Adipocyte (in vitro differentiated cells): Measurements from ENCODE around the gene LRGUK.
"Not testable (repeated sequence)": the region's sequence is repeated elsewhere in the genome, so short reads cannot be mapped to it uniquely, and the experiment has no call there.

Experiments used
- DNase-seq: peaks from one replicate; pipeline ENCODE4 v3.0.0-alpha.2; 2015; ENCODE audit warnings: low read depth
- H3K27me3 ChIP-seq: replicated peaks from 2 replicates; pipeline ENCODE4 v1.7.0; 2013; ENCODE audit warnings: mild to moderate bottlenecking, low read length, moderate library complexity; ENCODE audit not compliant: control insufficient read depth, insufficient read depth
- H3K36me3 ChIP-seq: 2 replicates; pipeline ENCODE4 v1.7.0; 2013; ENCODE audit warnings: low read length, mild to moderate bottlenecking, moderate library complexity; ENCODE audit not compliant: control insufficient read depth, insufficient read depth, severe bottlenecking
- H3K4me1 ChIP-seq: 2 replicates; pipeline ENCODE4 v1.7.0; 2013; ENCODE audit warnings: mild to moderate bottlenecking, low read length, moderate library complexity; ENCODE audit not compliant: control insufficient read depth, insufficient read depth
- H3K4me3 ChIP-seq: 2 replicates; pipeline ENCODE4 v1.7.0; 2013; ENCODE audit warnings: mild to moderate bottlenecking, low read length, moderate library complexity
- H3K9ac ChIP-seq: 2 replicates; pipeline ENCODE4 v1.7.0; 2013; ENCODE audit warnings: mild to moderate bottlenecking, low read length, moderate library complexity
- H3K9me3 ChIP-seq: 2 replicates; pipeline ENCODE4 v1.7.0; 2013; ENCODE audit warnings: mild to moderate bottlenecking, low read length, moderate library complexity; ENCODE audit not compliant: control insufficient read depth

The LRGUK gene

GRCh38 chr7:134210227-134210626 is 83.1 kb downstream of the LRGUK start:
- no peak overlapping the region for H3K9ac ChIP-seq
- H3K4me1 ChIP-seq: peaks cover 2% of the 10 kb centered on the region
- peaks cover 21% of the 10 kb centered on the region for H3K27me3 ChIP-seq
- H3K4me3 ChIP-seq: no peak overlapping the region
- no peak for DNase-seq
- H3K36me3 ChIP-seq: no peaks in the 10 kb centered on the region
- H3K9me3 ChIP-seq: no peaks in the 10 kb centered on the region

GRCh38 chr7:134210976-134211663 is 84.0 kb downstream of the LRGUK start:
- Histone ChIP-seq H3K36me3 (no peaks in the 10 kb centered on the region), H3K9ac (no peak overlapping the region), H3K27me3 (peaks cover 21% of the 10 kb centered on the region), H3K4me1 (peaks cover 2% of the 10 kb centered on the region), H3K9me3 (no peaks in the 10 kb centered on the region), H3K4me3 (no peak overlapping the region)
- no peak for DNase-seq

GRCh38 chr7:134211817-134212216 is 84.7 kb downstream of the LRGUK start:
- H3K4me3 ChIP-seq: no peak overlapping the region
- no peaks in the 10 kb centered on the region for H3K9me3 ChIP-seq
- no peaks in the 10 kb centered on the region for H3K36me3 ChIP-seq
- H3K9ac ChIP-seq: no peak overlapping the region
- DNase-seq: no peak
- peaks cover 21% of the 10 kb centered on the region for H3K27me3 ChIP-seq
- H3K4me1 ChIP-seq: peaks cover 2% of the 10 kb centered on the region

DNA sequence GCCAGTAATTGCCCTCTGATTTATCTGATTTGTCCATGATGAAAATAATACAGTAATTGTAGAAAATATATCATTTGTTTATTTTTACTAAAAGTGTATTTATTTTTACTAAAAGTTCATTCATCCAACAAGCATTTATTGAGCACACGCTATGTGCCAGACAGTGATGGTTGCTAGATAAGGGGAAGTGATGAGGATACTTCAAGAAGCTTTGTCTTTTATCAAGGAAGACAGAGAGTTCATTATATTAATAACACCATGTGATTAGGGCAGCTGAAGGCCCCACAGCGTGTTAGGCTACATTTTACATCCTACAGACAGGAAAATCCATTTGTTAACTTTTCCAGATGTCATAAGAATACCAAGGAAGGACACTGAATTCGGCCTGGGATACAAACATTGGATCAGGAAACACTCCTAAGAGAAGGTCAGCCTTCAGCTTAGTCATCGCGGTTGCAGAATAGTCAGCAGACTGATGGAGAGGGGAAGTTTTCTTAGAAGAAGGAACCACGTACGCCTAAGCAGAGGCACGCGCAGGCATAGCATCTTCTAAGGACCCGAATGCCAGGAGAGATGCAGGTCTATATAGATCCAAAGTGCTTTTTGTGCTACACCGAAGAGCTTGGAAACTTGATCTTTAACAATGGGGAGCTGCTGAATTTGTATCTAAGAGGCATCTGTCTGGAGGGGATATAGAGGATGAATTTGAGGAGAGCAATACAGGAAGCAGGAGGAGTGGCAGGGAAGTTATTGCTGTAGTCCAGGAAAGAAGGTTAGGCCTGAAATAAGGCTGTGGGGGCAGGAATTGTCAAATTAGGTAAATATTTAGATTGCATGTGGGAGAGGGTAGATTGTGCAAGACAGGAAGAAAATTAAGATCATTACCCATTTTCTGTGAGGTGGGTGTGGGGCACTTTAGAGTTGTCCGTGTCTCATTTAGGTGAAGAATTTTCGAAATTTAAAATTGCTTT is 85.7 kb downstream of the LRGUK start:
- DNase-seq: no peak
- Histone ChIP-seq H3K27me3 (peaks cover 19% of the 10 kb centered on the region), H3K9ac (no peak overlapping the region), H3K36me3 (no peaks in the 10 kb centered on the region), H3K4me1 (peaks cover 2% of the 10 kb centered on the region), H3K9me3 (no peaks in the 10 kb centered on the region), H3K4me3 (no peak overlapping the region)

DNA sequence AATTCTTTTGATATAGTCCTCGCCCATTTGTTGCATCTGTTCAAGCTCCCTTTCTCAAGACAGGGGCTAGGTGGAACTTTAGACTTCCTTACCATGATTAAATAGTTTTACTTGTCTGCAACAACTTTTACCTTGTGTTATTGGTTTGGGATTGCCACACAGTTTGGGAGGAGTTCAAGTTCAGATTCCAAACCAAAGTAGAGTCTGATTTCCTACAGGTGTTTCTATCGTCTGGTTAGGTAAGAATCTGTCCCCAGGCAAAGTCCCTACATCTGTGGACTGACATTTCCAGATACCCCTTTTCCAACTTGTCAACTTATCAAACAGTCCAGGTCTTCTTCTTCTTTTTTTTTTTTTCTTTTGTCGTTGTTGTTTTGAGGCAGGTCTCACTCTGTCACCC is 93.1 kb downstream of the LRGUK start:
- Histone ChIP-seq H3K36me3 (no peaks in the 10 kb centered on the region), H3K9me3 (no peaks in the 10 kb centered on the region), H3K4me3 (no peak overlapping the region), H3K4me1 (no peaks in the 10 kb centered on the region), H3K9ac (no peak overlapping the region), H3K27me3 (no peaks in the 10 kb centered on the region)
- no peak for DNase-seq

DNA sequence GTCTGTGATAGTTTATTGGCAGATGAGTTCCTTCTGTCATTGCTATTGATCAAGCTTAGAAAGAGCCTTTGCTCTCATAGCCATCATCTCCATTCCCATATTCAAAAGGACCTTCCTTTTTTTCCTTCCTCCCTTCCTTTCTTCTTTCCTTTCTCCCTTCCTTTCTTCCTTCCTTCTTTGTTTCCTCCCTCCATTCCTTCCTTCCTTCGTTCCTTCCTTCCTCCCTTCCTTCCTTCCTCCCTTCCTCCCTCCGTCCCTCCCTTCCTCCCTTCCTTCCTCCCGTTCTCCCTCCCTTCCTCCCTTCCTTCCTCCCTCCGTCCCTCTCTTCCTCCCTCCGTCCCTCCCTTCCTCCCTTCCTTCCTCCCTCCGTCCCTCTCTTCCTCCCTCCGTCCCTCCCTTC is 104.2 kb downstream of the LRGUK start:
- not testable (repeated sequence) for H3K27me3 ChIP-seq, H3K4me3 ChIP-seq, DNase-seq, H3K4me1 ChIP-seq, H3K9ac ChIP-seq, H3K36me3 ChIP-seq
- peaks cover 16% of the 10 kb centered on the region for H3K9me3 ChIP-seq

- peaks cover 30% of the 10 kb centered on the region for H3K9me3 ChIP-seq
- H3K4me1 ChIP-seq: no peaks in the 10 kb centered on the region
- H3K9ac ChIP-seq: no peak overlapping the region
- H3K27me3 ChIP-seq: peaks cover 3% of the 10 kb centered on the region
- no peaks in the 10 kb centered on the region for H3K36me3 ChIP-seq
- DNase-seq: no peak
- H3K4me3 ChIP-seq: no peak overlapping the region
Observed at GRCh38 chr7:134234216-134234615, 107.1 kb downstream of the LRGUK start.

- Histone ChIP-seq H3K4me3 (no peak overlapping the region), H3K9ac (no peak overlapping the region), H3K36me3 (no peaks in the 10 kb centered on the region), H3K27me3 (peaks cover 3% of the 10 kb centered on the region), H3K4me1 (no peaks in the 10 kb centered on the region), H3K9me3 (no peaks in the 10 kb centered on the region)
- no peak for DNase-seq
Observed at GRCh38 chr7:134245253-134245652, 118.1 kb downstream of the LRGUK start.

- peaks cover 3% of the 10 kb centered on the region for H3K27me3 ChIP-seq
- H3K9me3 ChIP-seq: no peaks in the 10 kb centered on the region
- no peaks in the 10 kb centered on the region for H3K4me1 ChIP-seq
- H3K4me3 ChIP-seq: no peak overlapping the region
- no peaks in the 10 kb centered on the region for H3K36me3 ChIP-seq
- no peak for DNase-seq
- H3K9ac ChIP-seq: no peak overlapping the region
Observed at GRCh38 chr7:134246347-134246746, 119.2 kb downstream of the LRGUK start.

DNA sequence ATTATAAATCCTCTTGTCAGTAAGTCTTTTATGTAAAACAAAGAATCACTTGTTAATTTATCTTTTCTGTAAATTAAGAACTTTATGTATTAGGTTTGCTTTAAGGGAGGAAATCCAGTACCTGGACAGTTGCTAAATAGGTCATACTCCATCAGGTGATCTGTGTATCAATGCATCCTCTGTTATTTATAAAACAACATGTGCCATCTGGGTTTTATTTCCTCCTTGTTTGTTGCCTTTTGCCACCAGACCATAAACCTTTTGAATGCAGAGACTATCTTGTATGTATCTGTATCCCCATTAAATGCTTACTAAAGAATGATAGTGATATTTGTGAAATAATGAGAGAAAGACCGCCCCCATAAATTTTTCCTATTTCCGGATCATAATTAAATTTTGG is 119.6 kb downstream of the LRGUK start:
- no peak overlapping the region for H3K9ac ChIP-seq
- no peak for DNase-seq
- H3K4me3 ChIP-seq: no peak overlapping the region
- H3K4me1 ChIP-seq: no peaks in the 10 kb centered on the region
- peaks cover 3% of the 10 kb centered on the region for H3K27me3 ChIP-seq
- H3K9me3 ChIP-seq: no peaks in the 10 kb centered on the region
- no peaks in the 10 kb centered on the region for H3K36me3 ChIP-seq

- H3K9ac ChIP-seq: no peak overlapping the region
- no peak overlapping the region for H3K4me3 ChIP-seq
- peaks cover 3% of the 10 kb centered on the region for H3K27me3 ChIP-seq
- no peaks in the 10 kb centered on the region for H3K9me3 ChIP-seq
- H3K36me3 ChIP-seq: no peaks in the 10 kb centered on the region
- no peaks in the 10 kb centered on the region for H3K4me1 ChIP-seq
- DNase-seq: no peak
Observed at GRCh38 chr7:134248196-134248595, 121.1 kb downstream of the LRGUK start.
